ENCODE data around the gene ABCC4. TPM values are rescaled to one million over a fixed set of nuclear protein-coding genes. Genes with fewer than 3 reads are reported as not detected.

ABCC4 gene
- total and polyA plus RNA-seq, 2 experiments from 2014 or later, result 4.3 to 12.2 TPM

DNA sequence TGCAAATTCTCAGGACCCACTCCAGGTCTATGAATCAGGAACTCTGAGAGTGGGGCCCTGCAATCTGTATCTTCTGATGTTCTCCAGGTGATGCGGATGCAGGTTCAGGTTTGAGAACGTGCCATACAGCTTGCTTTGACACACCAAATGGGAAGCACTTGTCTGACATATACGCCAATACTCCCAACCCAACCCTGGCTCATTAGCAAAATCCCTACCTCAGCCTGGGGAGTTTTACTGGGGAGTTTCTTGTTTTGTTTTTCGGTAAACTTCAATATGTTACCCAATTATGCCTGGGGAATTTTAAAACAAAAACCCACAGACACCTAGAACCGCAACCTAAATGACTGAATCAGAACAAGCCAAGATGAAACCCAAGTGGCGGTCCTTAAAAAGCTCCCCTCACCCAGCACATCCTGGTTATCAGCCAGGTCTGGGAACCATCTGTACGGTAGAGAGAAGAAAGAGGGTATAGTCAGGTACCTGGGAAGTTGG lies 41.2 kb downstream of the ABCC4 start:
- H3K27ac ChIP-seq (ENCODE audit: low read depth), result no peak overlapping the region
- no peak for DNase-seq (ENCODE audit: low spot score)
- 0 out of 2 replicates have a peak, but pooled peaks cover 4% of the 10 kb centered on the region for H3K9me2 ChIP-seq (ENCODE audit: insufficient read depth)
- no peaks in the 10 kb centered on the region for H3K36me3 ChIP-seq (ENCODE audit: insufficient read depth)
- no peaks in the 10 kb centered on the region for H3K79me2 ChIP-seq (replicated peaks; ENCODE audit: insufficient read depth)
- no peak overlapping the region for H2AFZ ChIP-seq
- H3K27me3 ChIP-seq (ENCODE audit: insufficient read depth), result no peaks in the 10 kb centered on the region
- no peaks in the 10 kb centered on the region for H4K20me1 ChIP-seq (replicated peaks; ENCODE audit: insufficient read depth)
- H3K4me3 Mint-ChIP-seq, result no peak overlapping the region
- no peaks in the 10 kb centered on the region for H3K4me1 Mint-ChIP-seq
- no peak overlapping the region for H3K4me3 ChIP-seq
- H3K36me3 Mint-ChIP-seq (ENCODE audit: low read depth), result 0 out of 3 replicates have a peak, but pooled peaks cover 4% of the 10 kb centered on the region
- H3K27me3 Mint-ChIP-seq (ENCODE audit: insufficient read depth, low read depth, poor library complexity), result peaks cover 2% of the 10 kb centered on the region
- no peak overlapping the region for H3K4me2 ChIP-seq
- no peaks in the 10 kb centered on the region for H3K4me1 ChIP-seq (ENCODE audit: insufficient read depth)
- ATAC-seq, result no peak
- H3F3A ChIP-seq (replicated peaks; ENCODE audit: low read depth), result no peaks in the 10 kb centered on the region
- no peak overlapping the region for H3K27ac Mint-ChIP-seq
- no peaks in the 10 kb centered on the region; the same call in 2 of the 3 replicates for H3K9me3 Mint-ChIP-seq
- no peak for TF ChIP-seq ZNF331 (CRISPR knock-in tag; IDR thresholded peaks at IDR 0.05; ENCODE audit: low read depth)
- TF ChIP-seq, protein P1, sequence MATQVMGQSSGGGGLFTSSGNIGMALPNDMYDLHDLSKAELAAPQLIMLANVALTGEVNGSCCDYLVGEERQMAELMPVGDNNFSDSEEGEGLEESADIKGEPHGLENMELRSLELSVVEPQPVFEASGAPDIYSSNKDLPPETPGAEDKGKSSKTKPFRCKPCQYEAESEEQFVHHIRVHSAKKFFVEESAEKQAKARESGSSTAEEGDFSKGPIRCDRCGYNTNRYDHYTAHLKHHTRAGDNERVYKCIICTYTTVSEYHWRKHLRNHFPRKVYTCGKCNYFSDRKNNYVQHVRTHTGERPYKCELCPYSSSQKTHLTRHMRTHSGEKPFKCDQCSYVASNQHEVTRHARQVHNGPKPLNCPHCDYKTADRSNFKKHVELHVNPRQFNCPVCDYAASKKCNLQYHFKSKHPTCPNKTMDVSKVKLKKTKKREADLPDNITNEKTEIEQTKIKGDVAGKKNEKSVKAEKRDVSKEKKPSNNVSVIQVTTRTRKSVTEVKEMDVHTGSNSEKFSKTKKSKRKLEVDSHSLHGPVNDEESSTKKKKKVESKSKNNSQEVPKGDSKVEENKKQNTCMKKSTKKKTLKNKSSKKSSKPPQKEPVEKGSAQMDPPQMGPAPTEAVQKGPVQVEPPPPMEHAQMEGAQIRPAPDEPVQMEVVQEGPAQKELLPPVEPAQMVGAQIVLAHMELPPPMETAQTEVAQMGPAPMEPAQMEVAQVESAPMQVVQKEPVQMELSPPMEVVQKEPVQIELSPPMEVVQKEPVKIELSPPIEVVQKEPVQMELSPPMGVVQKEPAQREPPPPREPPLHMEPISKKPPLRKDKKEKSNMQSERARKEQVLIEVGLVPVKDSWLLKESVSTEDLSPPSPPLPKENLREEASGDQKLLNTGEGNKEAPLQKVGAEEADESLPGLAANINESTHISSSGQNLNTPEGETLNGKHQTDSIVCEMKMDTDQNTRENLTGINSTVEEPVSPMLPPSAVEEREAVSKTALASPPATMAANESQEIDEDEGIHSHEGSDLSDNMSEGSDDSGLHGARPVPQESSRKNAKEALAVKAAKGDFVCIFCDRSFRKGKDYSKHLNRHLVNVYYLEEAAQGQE (IDR thresholded peaks at IDR 0.05; ENCODE audit: unreplicated experiment), result no peak
- TF ChIP-seq, protein P2, sequence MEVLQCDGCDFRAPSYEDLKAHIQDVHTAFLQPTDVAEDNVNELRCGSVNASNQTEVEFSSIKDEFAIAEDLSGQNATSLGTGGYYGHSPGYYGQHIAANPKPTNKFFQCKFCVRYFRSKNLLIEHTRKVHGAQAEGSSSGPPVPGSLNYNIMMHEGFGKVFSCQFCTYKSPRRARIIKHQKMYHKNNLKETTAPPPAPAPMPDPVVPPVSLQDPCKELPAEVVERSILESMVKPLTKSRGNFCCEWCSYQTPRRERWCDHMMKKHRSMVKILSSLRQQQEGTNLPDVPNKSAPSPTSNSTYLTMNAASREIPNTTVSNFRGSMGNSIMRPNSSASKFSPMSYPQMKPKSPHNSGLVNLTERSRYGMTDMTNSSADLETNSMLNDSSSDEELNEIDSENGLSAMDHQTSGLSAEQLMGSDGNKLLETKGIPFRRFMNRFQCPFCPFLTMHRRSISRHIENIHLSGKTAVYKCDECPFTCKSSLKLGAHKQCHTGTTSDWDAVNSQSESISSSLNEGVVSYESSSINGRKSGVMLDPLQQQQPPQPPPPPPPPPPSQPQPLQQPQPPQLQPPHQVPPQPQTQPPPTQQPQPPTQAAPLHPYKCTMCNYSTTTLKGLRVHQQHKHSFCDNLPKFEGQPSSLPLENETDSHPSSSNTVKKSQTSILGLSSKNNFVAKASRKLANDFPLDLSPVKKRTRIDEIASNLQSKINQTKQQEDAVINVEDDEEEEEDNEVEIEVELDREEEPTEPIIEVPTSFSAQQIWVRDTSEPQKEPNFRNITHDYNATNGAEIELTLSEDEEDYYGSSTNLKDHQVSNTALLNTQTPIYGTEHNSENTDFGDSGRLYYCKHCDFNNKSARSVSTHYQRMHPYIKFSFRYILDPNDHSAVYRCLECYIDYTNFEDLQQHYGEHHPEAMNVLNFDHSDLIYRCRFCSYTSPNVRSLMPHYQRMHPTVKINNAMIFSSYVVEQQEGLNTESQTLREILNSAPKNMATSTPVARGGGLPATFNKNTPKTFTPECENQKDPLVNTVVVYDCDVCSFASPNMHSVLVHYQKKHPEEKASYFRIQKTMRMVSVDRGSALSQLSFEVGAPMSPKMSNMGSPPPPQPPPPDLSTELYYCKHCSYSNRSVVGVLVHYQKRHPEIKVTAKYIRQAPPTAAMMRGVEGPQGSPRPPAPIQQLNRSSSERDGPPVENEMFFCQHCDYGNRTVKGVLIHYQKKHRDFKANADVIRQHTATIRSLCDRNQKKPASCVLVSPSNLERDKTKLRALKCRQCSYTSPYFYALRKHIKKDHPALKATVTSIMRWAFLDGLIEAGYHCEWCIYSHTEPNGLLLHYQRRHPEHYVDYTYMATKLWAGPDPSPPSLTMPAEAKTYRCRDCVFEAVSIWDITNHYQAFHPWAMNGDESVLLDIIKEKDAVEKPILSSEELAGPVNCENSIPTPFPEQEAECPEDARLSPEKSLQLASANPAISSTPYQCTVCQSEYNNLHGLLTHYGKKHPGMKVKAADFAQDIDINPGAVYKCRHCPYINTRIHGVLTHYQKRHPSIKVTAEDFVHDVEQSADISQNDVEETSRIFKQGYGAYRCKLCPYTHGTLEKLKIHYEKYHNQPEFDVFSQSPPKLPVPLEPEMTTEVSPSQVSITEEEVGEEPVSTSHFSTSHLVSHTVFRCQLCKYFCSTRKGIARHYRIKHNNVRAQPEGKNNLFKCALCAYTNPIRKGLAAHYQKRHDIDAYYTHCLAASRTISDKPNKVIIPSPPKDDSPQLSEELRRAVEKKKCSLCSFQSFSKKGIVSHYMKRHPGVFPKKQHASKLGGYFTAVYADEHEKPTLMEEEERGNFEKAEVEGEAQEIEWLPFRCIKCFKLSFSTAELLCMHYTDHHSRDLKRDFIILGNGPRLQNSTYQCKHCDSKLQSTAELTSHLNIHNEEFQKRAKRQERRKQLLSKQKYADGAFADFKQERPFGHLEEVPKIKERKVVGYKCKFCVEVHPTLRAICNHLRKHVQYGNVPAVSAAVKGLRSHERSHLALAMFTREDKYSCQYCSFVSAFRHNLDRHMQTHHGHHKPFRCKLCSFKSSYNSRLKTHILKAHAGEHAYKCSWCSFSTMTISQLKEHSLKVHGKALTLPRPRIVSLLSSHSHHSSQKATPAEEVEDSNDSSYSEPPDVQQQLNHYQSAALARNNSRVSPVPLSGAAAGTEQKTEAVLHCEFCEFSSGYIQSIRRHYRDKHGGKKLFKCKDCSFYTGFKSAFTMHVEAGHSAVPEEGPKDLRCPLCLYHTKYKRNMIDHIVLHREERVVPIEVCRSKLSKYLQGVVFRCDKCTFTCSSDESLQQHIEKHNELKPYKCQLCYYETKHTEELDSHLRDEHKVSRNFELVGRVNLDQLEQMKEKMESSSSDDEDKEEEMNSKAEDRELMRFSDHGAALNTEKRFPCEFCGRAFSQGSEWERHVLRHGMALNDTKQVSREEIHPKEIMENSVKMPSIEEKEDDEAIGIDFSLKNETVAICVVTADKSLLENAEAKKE (CRISPR knock-in tag; IDR thresholded peaks at IDR 0.05), result no peak
- no peak for TF ChIP-seq STAT1 (IDR thresholded peaks at IDR 0.05; ENCODE audit: unreplicated experiment)
- TF ChIP-seq, protein P3, sequence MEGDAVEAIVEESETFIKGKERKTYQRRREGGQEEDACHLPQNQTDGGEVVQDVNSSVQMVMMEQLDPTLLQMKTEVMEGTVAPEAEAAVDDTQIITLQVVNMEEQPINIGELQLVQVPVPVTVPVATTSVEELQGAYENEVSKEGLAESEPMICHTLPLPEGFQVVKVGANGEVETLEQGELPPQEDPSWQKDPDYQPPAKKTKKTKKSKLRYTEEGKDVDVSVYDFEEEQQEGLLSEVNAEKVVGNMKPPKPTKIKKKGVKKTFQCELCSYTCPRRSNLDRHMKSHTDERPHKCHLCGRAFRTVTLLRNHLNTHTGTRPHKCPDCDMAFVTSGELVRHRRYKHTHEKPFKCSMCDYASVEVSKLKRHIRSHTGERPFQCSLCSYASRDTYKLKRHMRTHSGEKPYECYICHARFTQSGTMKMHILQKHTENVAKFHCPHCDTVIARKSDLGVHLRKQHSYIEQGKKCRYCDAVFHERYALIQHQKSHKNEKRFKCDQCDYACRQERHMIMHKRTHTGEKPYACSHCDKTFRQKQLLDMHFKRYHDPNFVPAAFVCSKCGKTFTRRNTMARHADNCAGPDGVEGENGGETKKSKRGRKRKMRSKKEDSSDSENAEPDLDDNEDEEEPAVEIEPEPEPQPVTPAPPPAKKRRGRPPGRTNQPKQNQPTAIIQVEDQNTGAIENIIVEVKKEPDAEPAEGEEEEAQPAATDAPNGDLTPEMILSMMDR (conservative IDR thresholded peaks at IDR 0.05; ENCODE audit: low read depth in 2 of 2), result no peak
